Stimulated activated CD4-positive, alpha-beta T cell treated with anti-CD3 and anti-CD28 coated beads, Interleukin-4, amount 100 ng/mL, for 4 hours (primary cell): ENCODE data around the gene IER3IP1.
"Not testable (repeated sequence)": the region's sequence is repeated elsewhere in the genome, so short reads cannot be mapped to it uniquely, and the experiment has no call there.

Experiments used
- DNase-seq, 2 experiments: peaks; one replicate each; pipeline ENCODE4 v3.0.0-alpha.2; 2020

IER3IP1 gene, protein sequence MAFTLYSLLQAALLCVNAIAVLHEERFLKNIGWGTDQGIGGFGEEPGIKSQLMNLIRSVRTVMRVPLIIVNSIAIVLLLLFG

GRCh38 chr18:47175898-47176575 lies at the start of gene IER3IP1:
TSS of gene IER3IP1 (minus strand) at chr18:47176364. CDS start at chr18:47176277, 87 bp downstream.
- peak; percentile 83 to 88 for DNase-seq

- no peak for DNase-seq
These were observed 39.5 kb upstream of the IER3IP1 start for GRCh38 chr18:47215554-47216138.

- no peak for DNase-seq
These were observed 33.0 kb upstream of the IER3IP1 start for GRCh38 chr18:47209171-47209570.

GRCh38 chr18:47206945-47207637 lies 30.9 kb upstream of the IER3IP1 start:
- no peak for DNase-seq

- peak; percentile 5 to 21 for DNase-seq
These were observed 28.9 kb upstream of the IER3IP1 start for GRCh38 chr18:47204908-47205522.

GRCh38 chr18:47203626-47204464 lies 27.7 kb upstream of the IER3IP1 start:
- no peak for DNase-seq

GRCh38 chr18:47195961-47196360 lies 19.8 kb upstream of the IER3IP1 start:
- DNase-seq, result not testable (repeated sequence)

GRCh38 chr18:47191961-47192360 lies 15.8 kb upstream of the IER3IP1 start:
- no peak for DNase-seq

DNA sequence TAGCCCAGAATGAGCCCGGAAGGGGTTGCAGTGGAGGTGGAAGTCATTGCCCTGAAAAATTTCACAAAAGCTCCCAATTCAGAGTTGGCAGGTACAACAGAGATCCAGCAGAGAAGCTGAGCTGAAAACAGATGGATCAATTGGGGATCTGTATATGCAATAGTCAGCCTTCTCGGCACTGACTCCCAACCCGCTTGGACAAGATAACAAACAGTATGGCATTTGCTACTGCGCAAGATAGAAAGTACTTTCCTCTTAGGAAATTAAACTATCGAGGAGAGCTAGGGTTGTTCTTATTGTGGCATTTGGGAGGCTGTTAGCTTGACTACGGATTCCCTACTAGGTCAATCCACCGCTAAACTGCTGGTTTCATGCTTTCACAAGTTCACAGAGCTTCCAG lies 11.6 kb upstream of the IER3IP1 start:
- no peak for DNase-seq

DNA sequence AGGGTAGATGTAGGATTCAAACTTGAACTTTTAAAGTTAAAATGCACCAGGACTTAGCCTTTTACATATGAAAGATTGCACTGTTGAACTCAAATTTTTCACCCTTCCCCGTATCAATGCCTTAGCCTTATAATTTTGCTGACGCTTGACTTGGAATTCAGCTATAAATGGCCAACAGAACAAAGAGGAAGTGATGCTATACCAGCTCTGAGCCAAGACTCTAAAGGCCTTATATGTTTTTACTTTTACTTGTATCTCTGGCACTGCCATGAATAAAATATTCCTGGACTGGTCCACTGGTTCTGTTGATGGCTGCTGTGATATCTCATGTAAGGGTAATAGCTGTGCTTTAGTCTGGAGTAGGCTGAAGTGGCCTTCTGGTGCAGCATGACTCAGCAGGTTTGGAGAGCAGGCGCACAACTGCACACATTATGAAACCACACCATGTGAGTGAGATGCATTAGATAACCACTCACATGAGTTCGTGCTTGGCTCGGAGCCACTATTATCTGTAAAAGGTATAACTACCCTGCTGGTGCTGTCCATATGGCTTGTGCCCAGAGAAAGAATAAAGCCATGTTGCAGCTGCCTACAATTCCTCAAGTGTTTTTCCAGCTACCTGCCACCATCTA lies 8.4 kb upstream of the IER3IP1 start:
- no peak for DNase-seq

DNA sequence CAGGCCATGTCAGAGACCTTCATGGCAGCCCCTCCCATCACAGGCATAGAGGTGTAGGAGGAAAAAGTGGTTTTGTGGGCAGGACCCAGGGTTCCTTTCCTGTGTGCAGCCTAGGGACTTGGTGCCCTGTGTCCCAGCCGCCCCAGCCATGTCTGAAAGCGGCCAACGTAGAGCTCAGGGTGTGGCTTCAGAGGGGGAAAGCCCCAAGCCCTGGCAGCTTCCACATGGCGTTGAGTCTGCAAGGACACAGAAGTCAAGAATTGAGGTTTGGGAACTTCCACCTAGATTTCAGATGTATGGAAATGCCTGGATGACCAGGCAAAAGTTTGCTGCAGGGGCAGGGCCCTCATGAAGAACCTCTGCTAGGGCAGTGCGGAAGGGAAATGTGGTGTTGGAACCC lies 6.0 kb upstream of the IER3IP1 start:
- DNase-seq, result not testable (repeated sequence)

DNA sequence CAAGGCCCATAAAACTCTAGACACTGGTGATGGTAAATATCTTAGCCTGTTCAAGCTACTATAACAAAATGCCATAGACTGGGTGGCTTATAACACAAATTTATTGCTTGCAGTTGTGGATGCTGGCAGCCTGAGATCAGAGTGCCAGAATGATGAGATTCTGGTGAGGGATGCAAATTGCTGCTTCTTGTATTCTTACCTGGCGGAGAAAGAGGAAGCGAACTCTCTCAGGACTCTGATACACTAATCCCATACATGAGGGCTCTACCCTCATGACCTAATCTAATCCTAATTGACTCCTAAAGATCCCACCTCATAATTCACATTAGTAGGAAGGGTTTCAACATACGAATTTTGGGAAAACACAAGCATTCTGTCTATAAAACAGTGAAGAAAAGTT lies 4.6 kb upstream of the IER3IP1 start:
- DNase-seq, result no peak

DNA sequence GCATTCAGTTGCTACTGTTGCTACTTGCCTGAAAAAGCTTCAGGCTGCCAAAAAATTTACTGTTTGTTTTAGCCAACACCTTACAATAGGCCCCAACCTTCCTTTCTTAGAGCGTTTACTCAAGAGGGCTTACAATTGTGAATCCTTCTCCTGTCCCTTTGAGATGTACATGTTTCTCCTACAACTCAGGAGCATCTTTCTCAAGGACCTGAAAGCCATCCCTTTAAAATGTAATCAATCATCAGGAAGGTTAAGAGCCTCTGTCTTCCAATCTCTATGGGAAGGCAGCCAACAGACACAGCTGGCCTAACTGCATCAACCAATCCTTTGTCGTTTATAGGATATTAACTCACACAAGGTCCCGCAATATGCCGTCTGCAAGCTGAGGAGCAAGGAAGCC lies 3.4 kb upstream of the IER3IP1 start:
- DNase-seq, result no peak

DNA sequence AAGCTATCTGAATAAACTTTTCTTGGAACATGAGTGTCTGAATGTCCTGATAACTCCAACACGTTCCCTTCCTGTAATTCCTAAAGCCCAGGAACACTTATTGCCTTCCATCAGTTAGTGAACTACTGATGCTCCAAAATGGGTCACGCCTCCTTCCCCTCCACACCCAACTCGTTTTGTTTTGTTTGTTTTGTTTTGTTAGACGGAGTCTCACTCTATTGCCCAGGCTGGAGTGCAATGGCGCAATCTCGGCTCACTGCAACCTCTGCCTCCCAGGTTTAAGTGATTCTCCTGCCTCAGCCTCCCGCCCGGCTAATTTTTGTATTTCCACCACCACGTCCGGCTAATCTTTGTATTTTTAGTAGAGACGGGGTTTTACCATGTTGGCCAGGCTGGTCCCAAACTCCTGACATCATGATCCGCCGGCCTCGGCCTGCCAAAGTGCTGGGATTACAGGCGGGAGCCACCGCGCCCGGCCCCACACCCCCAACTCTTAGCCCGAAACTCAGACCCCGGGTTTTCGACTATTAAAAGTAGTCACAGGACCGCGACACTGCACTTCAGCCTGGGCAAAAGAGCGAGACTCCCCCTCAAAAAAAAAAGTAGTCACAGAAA lies 774 bp downstream of the IER3IP1 start:
- DNase-seq, result no peak

DNA sequence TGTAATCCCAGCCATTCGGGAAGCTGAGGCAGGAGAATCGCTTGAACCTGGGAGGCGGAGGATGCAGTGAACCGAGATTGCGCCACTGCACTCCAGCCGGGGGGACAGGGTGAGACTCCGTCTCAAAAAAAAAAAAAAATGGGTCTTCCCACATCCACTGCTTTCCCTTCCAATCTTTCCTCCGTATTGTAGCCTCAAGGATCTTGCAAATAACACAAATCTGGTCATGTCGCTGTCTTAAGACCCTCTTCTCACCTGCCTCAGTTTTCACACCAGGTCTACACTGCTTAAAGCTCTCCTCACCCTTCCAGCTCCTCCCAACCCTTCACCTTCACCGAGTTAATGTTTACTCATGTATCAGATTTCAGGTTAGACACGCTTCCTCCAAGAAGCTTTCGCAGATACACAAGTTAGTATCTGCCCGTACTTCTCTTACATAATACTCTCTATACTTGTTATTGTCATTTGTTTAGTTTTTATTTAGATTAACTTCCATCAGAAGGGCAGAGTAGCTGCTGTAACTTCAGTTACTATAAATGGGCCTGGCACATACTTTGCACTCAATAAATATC lies 1.5 kb downstream of the IER3IP1 start:
- DNase-seq, result no peak

- no peak for DNase-seq
These were observed 3.7 kb downstream of the IER3IP1 start for GRCh38 chr18:47172476-47172875.

DNA sequence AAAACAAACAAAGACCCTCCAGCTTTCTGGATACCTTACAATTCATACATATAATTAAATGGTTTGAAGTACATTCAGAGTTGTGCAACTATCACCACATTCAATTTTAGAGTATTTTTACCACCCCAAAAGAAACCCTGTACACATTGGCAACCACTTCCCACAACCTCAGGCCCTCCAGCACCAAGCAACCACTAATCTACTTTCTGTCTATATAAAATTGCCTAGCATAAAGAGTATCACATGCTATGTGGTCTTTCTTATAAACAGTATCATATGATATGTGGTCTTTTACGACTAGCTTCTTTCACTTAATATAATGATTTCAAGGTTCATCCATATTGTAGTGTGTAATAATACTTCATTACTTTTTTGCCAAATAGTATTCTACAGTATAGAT lies 7.3 kb downstream of the IER3IP1 start:
- no peak for DNase-seq

- DNase-seq, result no peak
These were observed 7.7 kb downstream of the IER3IP1 start for GRCh38 chr18:47168509-47168908.

GRCh38 chr18:47166294-47166693 lies 9.9 kb downstream of the IER3IP1 start:
- no peak for DNase-seq

- DNase-seq, result no peak
These were observed 12.9 kb downstream of the IER3IP1 start for GRCh38 chr18:47163241-47163640.

DNA sequence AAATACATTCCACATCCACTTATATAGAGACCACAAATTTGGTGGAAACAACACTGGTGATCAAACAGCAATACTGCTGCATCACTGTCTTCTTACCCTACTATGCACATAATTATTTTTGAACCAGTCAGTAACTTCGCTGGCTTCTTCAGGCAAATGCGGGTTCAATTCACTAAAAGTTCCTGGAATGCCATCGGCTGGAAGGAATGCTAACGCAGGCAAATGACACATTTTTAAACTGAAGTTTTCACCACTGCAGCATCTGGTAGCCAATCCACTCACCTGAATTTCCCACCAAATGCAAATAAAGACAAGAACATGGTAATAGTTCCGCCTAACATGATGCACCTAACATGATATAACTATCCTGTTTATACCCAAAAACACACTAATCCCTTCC lies 15.9 kb downstream of the IER3IP1 start:
- DNase-seq, result no peak
